GM19324 (cell line): Measurements from ENCODE around the gene PCMT1.
"Not testable (repeated sequence)": the region's sequence is repeated elsewhere in the genome, so short reads cannot be mapped to it uniquely, and the experiment has no call there.

Source experiments
- ATAC-seq: cut with Tn5 transposase; IDR thresholded peaks from one replicate; pipeline ENCODE4 v1.9.1; 2021; ENCODE audit warnings: mild to moderate bottlenecking, moderate library complexity; ENCODE audit not compliant: unreplicated experiment, low FRiP score

PCMT1 gene

DNA sequence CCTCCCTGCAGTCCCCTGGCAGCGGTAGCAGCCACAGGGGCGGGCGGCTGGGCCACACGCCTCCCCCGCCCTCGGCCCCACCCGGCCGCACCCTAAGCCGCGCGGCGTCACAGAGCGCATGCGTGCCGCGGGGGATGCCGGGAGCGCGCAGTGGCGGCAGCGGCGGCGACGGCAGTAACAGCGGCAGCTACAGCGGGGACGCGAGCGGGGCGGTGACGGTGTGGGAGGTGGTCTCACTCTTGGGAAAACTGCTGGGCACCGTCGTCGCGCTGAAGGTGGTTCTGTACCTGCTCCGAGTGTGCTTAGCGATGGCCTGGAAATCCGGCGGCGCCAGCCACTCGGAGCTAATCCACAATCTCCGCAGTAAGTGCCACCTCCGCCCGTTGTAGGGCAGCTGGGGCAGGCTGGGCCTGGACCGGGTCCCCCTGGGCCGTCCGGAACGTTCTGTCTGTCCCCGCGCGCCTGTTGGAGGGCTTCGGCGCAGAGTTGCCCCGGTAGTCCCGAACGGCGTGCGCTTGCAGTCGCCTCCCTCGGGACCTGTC is at the start of gene PCMT1:
Gene PCMT1 (plus strand): TSS at position 148 of the 542 bp plus-strand sequence. CDS start 161 bp downstream, at position 309.
- ATAC-seq = peak; percentile 93

DNA sequence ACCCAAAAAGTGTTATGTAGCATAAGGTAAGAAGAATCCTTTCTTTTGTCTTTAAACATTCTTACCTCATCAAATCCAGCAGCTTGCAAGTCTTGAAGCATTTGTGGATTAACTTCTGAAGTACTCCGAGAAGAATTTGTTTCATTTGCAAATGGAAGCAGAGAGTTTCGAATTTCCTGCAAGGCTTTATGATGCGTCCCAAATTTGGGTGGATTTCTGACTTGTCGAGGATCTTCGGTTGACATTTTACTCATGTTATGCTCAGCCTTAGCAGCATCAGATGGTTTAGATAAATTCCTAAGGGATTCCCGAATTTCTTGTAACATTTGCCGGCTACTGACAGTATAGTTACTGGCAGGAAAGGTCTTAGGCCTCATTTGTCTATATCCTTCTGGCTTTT is 47.8 kb upstream of the PCMT1 start:
- no peak for ATAC-seq

DNA sequence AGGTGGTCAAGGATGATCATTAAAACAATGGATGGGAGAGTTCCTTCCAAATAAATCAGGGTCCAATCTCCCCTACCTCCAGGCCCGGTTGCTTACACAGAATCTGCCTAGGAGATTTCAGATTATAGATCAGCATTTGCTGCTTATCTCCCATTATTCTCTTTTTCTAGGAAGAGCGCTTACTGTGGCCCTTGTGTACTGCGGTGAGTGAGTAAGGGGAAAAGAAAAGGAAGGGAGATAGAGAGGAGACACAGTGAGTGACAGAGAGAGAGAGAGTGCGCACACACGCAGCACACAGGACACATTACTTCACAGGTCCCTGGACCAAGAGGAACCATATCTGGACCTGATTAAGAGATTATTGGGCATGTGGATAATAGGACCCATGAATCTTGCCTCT is 37.8 kb upstream of the PCMT1 start:
- no peak for ATAC-seq

DNA sequence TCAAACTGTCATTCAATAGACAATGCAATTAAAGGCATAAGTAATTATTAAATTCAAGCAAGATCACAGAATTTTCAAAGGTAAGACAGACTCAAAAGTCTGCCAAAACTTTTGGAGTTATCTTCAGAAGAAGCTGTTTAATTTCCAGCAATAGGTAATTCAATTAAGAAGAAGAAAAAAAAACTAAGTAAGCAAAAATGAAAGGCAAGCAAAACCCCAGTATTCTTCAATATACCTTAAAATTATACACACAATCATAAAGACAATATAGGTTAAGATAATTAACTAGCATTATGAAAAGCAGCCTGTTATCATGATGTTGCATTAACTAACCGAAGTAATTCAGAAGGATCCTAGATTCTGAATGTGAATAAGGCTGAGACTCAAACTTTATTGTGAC is 35.1 kb upstream of the PCMT1 start:
- no peak for ATAC-seq

DNA sequence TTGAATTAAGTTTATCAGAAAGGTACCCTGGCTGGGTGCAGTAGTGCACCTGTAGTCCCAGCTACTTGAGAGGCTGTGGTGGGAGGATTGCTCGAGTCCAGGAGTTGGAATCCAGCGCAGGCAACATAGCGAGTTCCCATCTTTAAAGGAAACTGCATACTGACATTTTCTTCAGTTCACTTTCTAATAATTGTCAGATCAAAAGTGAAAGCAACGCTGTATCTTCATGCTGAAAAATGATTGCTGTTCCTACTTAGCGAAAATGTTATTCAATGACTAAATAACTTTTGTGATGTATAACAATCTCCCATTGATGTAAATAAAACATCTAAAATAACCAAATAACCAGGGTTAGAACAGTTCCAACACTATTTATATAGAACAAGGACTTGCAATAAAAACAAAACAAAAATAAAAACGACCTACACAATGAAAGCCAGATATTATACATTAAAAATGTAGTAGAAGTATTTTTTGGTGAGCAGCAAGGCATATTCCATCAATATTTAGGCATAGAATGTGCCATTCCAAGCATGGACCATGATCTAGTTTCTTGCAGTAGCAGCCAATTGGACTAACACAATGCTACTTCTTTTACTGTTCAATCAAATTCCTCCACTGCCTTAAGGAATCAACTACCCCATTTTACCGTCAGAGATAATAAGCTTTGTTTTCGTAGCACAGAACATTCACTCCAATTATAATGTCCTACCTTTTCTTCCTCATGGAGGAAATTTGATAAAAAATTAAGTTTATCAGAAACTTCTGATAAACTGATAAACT is 33.2 kb upstream of the PCMT1 start:
- no peak for ATAC-seq

DNA sequence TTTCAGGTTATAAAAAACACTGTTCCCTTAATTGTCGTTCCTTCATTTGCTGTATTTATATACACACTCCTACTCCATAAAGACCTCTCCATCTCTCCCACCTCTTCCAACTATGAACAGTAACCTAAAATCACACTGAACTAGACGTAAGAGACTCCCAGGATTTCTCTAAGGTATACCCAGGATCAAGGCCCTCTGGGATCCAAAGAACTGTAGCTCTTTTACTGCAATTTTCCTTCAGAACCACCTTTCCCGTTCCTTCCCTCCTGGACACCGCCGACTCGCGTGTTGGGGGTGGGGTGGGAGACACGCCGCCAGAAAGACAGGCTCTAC is 32.3 kb upstream of the PCMT1 start:
- peak; percentile 1 for ATAC-seq

DNA sequence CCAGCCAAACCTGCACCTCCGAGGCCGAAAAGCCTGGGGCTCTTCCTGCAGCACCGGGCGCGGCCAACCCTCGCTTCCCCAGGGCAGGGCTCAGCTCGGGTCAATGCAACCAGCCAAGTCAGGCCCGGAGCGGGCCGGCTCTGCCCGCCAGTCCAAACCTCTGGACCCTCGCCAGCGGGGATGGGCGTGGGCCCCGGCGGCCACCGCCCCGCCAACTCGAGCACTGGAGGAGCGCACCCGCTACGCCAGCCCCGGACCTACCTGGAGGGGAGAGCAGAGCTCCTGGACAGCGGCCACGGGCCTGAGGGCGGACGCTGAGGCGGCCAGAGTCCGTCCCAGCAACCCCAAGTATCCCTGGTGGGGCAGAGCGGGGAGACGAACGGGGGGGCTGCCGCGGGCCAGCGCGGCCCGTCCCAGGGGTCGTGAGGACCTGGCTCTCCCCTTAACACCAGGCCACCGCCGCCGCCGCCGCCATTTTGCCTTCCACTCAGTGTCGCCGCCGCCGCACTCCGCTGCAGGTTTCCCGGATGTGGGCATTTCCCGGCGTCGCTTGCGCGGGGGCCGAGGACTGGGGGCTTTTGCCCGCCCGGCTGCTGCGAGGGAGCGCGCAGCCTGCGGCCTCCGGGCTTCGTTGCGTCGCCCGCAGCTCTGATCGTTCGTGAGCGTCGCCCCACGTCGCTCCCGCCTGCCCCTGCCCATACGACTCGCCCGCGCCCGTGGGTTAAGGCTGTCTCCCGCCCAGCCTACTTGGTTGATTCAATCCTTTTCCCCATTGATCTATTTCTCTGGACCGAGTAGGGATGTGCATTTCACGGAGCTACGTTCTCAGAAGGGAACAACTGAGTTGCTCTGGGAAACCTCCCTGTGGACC is 31.7 kb upstream of the PCMT1 start, which contains the start of gene LATS1:
Gene LATS1 (minus strand): TSS at position 514 of the 871 bp plus-strand sequence. CDS start 15,975 bp downstream, outside the sequence.
- ATAC-seq = peak; percentile 89

DNA sequence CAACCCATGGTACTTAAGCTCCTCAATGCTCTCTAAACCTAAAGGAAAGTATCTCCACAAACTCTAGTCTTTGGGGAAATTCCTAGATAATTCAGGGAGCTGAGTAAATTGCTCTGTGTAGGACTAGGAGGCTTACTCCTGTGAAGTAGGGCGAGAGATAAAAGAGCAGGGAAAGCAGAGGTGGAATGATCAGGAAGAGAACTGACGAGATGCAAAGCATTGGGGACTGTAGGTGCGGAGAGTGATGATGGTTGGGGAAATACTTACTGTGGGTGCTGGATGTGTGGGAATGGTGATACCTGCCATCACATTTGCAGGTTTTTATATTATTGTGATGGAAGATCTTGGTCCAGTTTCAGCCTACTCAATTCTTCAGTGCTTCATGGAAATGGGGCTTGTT is 30.0 kb upstream of the PCMT1 start:
- ATAC-seq = no peak

DNA sequence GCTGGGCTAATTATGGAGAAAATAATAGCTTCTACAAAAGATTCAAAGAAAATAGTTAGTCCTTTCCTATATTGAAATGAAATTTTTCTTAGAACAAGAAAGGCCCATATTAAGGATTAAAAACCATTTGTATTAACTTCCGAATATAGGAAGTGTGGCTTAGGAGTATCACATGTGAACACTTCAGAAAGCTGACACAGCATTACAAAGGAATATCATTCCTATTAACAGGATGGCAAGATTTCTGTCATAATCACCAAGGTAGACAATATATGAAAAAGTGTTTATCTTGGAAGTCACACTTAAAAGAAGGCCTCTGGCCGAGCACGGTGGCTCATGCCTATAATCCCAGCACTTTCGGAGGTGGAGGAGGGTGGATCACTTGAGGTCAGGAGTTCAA is 26.3 kb upstream of the PCMT1 start:
- no peak for ATAC-seq

DNA sequence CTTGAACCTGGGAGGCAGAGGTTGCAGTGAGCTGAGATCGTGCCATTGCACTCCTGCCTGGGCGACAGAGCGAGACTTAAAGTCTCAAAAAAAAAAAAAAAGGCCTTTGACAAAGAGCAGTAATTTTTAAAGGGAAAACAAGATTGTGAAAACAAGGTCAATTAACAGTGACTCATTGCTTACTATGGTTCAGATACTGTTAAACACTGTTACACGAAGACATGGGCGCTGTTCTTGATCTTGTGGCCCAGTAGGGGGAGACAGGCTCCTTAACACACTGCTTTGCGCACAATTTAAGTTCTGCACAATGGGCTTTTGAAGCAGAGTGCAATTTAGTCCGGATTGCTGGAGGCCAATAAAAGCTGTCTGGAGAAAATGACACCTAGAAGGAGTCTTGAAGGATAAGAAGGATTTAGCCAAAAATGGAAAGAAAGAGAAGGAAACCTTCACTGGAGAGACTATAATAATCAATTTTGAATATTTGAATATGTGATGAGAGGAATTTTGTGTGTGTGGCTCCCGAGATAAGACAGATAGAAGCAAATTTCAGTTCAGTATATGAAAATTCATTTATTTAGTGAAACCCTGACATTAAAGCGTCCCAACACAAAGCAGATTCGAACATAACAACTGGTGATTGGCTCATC is 25.6 kb upstream of the PCMT1 start:
- ATAC-seq = no peak

DNA sequence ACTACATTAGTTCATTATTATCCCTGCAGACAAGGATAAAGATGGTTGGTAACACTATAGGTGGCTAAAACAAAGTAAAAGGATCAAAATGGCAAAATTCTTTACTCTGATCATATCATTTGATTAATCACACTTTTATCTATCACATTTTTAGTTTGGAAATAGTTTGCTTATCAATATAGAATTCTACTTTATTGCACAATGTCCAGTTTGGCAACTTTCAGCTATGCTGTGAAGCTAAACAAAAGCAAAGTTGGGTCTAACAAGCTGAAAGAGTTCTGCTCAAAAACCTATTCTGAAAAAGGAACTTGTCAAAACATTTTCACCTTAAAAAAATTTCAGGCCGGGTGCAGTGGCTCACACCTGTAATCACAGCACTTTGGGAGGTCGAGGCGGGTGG is 23.8 kb upstream of the PCMT1 start:
- ATAC-seq = no peak

DNA sequence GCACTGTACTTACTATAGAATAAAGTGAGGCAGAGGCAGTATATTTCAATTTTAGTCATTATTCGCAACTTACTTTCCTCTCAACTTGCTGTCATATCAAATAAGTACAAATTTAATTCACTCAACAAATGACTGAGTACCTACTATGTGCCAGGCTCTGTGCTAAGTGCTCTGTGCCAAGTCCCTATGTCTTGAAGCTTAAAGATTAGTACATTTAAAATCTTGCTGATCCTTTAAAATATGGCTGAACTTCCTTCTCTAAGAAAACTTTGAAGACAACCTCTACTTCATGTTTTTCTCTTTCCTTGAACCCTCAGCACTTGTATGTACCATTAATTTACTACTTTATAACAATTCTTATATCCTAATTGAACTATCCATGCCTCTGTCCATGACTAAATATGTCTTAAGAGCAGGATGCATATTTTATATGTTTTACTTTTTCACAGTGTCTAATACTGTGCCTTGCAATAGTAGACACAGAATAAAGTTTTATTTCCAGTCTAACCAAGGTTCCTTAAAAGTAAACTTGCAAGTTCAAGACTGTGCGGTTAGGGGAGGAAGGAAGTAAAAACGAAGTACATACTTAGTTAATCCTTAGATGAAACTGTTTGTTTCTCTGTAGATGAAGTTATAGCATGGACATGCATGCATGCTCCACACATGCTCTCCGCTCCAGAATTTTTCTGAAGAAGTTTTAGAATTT is 21.6 kb upstream of the PCMT1 start:
- no peak for ATAC-seq

DNA sequence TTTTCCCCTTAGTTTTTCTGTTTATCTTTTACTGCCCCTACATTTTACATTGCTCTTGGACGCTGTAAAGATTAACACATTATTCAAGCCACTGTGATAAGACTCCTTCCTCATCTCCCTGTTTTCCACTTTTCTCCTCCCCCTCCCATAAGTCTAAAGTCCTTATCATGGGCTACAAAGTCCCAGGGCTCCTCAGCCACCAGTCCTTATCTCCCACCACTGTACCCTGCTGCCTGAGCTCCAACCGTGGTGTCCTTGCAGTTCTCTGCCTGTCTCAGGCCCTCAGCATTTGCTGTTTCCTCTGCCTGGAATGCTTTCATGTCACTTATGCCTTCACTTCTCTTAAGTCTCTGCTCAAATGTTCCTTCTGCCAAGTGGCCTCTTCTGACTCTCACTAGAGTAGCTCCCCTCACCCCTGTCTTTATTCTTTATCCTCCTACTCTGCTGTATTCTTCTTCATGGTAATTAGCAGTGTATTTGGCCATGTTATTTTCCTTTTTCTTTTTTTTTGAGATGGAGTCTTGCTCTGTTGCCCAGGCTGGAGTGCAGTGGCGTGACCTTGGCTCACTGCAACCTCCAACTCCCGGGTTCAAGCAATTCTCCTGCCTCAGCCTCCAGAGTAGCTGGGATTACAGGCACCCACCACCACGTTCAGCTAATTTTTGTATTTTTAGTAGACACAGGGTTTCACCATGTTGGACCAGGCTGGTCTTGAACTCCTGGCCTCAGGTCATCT is 20.9 kb upstream of the PCMT1 start:
- ATAC-seq = no peak

DNA sequence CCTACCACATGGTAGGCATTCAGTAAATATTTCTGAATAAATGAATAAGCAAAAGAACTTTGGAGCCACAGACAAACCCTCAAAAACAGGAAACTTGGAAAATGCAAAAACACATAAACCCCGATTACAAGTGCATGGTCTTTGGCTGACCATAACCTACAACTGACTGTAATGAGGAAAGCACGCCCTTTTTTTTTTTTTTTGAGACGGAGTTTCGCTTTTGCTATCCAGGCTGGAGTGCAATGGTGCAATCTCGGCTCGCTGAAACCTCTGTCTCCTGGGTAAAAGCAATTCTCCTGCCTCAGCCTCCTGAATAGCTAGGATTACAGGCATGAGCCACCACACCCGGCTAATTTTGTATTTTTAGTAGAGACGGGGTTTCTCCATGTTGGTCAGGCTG is 19.7 kb upstream of the PCMT1 start:
- no peak for ATAC-seq

DNA sequence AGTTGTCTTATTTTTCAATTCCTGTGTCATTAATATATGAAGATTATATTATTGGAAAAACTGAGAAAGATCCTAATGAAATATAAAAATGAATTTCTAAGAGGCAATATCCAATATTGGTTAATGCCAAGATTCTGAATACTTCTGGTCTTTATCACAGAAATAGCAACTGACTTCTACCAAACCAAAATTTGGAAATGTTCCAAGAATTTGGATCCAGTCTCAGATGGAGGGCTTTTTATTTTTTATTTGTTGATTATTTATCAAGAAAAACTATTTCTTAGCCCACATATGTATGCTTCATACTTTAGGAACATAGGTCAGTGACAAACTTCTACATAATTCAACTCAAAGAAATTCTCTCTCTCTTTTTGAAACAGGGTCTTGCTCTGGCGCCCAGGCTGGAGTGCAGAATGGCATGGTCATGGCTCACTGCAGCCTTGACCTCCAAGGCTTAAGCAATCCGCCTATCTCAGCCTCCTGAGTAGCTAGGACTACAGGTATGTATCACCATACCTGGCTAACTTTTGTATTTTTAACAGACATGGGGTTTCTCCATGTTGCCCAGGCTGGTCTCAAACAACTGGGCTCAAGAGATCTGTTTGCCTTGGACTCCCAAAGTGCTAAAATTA is 16.3 kb upstream of the PCMT1 start:
- ATAC-seq = no peak

DNA sequence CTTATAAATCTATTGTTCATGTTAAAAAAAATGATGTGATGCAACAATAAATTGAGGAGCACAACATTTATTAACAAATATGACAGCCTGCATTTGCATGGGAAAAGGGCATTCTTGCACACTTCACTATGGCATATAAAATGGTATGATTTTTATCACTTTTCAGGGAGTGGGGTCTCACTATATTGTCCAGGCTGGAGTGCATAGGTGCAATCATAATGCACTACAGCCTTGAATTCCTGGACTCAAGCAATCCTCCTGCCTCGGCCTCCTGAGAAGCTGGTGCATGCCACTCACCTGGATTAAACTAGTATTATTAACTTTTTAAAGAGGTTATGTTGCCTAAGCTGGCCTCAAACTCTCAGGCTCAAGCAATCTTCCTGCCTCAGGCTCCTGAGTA is 14.6 kb upstream of the PCMT1 start:
- ATAC-seq = no peak

DNA sequence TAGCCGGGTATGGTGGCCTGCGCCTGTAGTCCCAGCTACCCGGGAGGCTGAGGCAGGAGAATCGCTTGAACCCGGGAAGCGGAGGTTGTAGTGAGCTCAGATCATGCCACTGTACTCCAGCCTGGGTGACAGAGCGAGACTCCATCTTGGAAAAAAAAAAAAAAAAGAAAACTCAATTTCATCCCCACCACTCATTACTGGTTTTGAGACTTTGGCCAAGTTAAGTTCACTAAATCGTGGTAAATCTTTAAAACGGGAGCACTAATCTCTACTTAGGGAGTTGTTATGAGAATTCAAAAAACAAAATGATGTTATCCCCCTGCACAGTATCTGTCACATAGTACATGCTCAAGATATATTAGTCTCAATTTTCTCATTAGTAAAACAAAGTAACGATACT is 4.3 kb upstream of the PCMT1 start:
- ATAC-seq = not testable (repeated sequence)

DNA sequence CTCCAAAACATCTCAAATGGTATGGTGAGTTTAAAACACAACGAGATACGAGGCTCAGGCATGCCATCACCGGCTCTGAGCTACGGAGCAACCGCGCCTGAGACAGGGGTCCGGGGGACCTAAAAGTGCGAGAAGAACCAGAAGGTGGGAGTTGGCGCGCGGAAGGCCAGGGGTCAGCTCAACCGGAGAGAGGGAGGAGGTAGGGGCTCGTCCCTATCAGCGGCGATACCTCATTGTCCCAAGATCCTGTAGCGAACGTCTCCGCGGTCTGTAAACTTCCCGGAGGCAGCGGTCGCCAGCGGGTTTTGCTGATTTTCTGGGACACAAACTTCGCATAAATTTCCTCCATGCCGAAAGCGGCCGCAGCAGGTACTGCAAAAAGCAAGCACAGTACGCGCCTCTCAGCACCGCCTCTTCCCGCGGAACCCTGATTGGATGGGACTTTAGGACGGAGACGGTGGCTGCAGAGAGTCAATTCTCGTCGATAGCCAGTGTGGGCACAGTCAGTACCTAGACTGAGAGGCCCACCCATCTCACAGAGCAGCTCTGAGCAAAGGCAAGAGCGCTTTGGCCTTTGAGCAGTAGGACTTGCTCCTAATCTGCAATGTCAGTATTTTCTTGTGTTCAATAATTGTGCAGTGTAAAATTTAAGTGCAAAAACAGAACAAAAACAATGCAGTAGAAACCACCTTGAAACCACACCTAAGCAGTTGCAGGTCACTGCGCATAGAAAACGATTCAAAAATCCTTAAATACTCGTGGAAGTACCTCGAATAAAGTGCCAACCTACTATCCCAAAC is 3.2 kb upstream of the PCMT1 start, which contains the start of gene NUP43:
Gene NUP43 (minus strand): TSS at position 383 of the 800 bp plus-strand sequence. CDS start 34 bp downstream, at position 349.
- ATAC-seq = peak; percentile 49
